MM.1S (cell line): ENCODE results near the gene GPATCH4.

Source experiments
- DNase-seq: peaks from one replicate; pipeline ENCODE4 v3.0.0-alpha.2; 2015
- H2AFZ ChIP-seq: fragments of 300-600 bp; sonication (generic); 2 replicates; pipeline ENCODE4 v1.6.0; 2016; ENCODE audit warnings: antibody characterized with exemption, low read length
- H3F3A ChIP-seq: fragments of 300-600 bp; sonication (generic); 2 replicates; pipeline ENCODE4 v1.6.1; 2016; ENCODE audit warnings: mild to moderate bottlenecking, antibody characterized with exemption, low read length, moderate library complexity, mixed read lengths; ENCODE audit not compliant: insufficient read depth
- H3K27ac ChIP-seq: fragments of 300-600 bp; sonication (generic); 2 replicates; pipeline ENCODE4 v1.5.1; 2016; ENCODE audit warnings: mild to moderate bottlenecking, low read length
- H3K27me3 ChIP-seq: fragments of 300-600 bp; sonication (generic); replicated peaks from 2 replicates; pipeline ENCODE4 v1.6.0; 2016; ENCODE audit warnings: low read length; ENCODE audit not compliant: insufficient read depth
- H3K36me3 ChIP-seq: fragments of 300-600 bp; sonication (generic); replicated peaks from 2 replicates; pipeline ENCODE4 v1.6.1; 2016; ENCODE audit warnings: mild to moderate bottlenecking, low read length, mixed read lengths; ENCODE audit not compliant: insufficient read depth
- H3K4me1 ChIP-seq: fragments of 300-600 bp; sonication (generic); 2 replicates; pipeline ENCODE4 v1.6.1; 2016; ENCODE audit warnings: low read length, mixed read lengths
- H3K4me2 ChIP-seq: fragments of 300-600 bp; sonication (generic); 2 replicates; pipeline ENCODE4 v1.6.0; 2016; ENCODE audit warnings: low read depth, low read length
- H3K4me3 ChIP-seq: fragments of 300-600 bp; sonication (generic); 2 replicates; pipeline ENCODE4 v1.5.1; 2016; ENCODE audit warnings: low read length, mixed read lengths
- H3K79me2 ChIP-seq: fragments of 300-600 bp; sonication (generic); 2 replicates; pipeline ENCODE4 v1.6.1; 2016; ENCODE audit warnings: mixed run types, low read length, mixed read lengths
- H3K9ac ChIP-seq: fragments of 300-600 bp; sonication (generic); 2 replicates; pipeline ENCODE4 v1.6.1; 2016; ENCODE audit warnings: low read length, mixed read lengths
- H3K9me2 ChIP-seq: fragments of 300-600 bp; sonication (generic); replicated peaks from 2 replicates; pipeline ENCODE4 v1.6.1; 2016; ENCODE audit warnings: mild to moderate bottlenecking, low read length, mixed read lengths; ENCODE audit not compliant: insufficient read depth
- H3K9me3 ChIP-seq: fragments of 300-600 bp; sonication (generic); replicated peaks from 2 replicates; pipeline ENCODE4 v1.6.1; 2016; ENCODE audit warnings: mild to moderate bottlenecking, low read length, mixed read lengths; ENCODE audit not compliant: insufficient read depth
- H4K20me1 ChIP-seq: fragments of 300-600 bp; sonication (generic); 2 replicates; pipeline ENCODE4 v1.6.1; 2016; ENCODE audit warnings: mild to moderate bottlenecking, low read length, moderate library complexity, mixed read lengths; ENCODE audit not compliant: insufficient read depth
- EZH2 ChIP-seq: fragments of 300-600 bp; sonication (generic); optimal IDR thresholded peaks from 2 replicates; pipeline ENCODE3; 2017; ENCODE audit warnings: low read depth, mild to moderate bottlenecking, antibody characterized with exemption, low read length, mixed read lengths
- EZH2phosphoT487 ChIP-seq: fragments of 300-600 bp; sonication (generic); IDR thresholded peaks from 2 replicates; pipeline ENCODE4 v1.6.1; 2018; ENCODE audit warnings: antibody characterized with exemption, low read length
- TF ChIP-seq, protein P1 (sequence below): fragments of 300-600 bp; sonication (generic); IDR thresholded peaks from 2 replicates; pipeline ENCODE4 v1.5.1; 2016; ENCODE audit warnings: antibody characterized with exemption, low read length, mixed read lengths

GPATCH4 gene

DNA sequence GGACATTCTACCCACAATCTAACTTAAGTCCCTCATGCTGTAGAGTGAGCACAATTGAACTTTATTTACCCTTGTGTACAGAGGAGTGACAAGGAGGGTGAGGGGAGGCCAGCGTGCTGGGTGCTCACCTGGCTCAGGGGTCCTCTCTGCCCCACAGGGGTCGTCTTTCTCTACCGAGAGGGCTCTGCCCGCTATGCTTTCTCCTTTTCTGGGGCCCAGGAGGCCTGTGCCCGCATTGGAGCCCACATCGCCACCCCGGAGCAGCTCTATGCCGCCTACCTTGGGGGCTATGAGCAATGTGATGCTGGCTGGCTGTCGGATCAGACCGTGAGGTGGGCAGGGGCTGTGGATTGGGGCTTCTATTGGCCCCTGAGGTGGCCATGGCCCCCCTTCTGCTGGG, 46.1 kb upstream of the GPATCH4 start:
- no peak for DNase-seq
- H3K36me3 ChIP-seq, result 0 out of 2 replicates have a peak, but pooled peaks cover 13% of the 10 kb centered on the region
- H2AFZ ChIP-seq, result no peak overlapping the region
- H3K9me2 ChIP-seq, result no peaks in the 10 kb centered on the region
- no peaks in the 10 kb centered on the region for H3K4me1 ChIP-seq
- peaks cover 20% of the 10 kb centered on the region for H3K79me2 ChIP-seq
- H3K9me3 ChIP-seq, result no peaks in the 10 kb centered on the region
- TF ChIP-seq EZH2phosphoT487, result no peak
- no peak for TF ChIP-seq EZH2
- TF ChIP-seq, protein P1, sequence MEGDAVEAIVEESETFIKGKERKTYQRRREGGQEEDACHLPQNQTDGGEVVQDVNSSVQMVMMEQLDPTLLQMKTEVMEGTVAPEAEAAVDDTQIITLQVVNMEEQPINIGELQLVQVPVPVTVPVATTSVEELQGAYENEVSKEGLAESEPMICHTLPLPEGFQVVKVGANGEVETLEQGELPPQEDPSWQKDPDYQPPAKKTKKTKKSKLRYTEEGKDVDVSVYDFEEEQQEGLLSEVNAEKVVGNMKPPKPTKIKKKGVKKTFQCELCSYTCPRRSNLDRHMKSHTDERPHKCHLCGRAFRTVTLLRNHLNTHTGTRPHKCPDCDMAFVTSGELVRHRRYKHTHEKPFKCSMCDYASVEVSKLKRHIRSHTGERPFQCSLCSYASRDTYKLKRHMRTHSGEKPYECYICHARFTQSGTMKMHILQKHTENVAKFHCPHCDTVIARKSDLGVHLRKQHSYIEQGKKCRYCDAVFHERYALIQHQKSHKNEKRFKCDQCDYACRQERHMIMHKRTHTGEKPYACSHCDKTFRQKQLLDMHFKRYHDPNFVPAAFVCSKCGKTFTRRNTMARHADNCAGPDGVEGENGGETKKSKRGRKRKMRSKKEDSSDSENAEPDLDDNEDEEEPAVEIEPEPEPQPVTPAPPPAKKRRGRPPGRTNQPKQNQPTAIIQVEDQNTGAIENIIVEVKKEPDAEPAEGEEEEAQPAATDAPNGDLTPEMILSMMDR, result no peak
- no peaks in the 10 kb centered on the region; the same call in 1 of the 2 replicates for H3F3A ChIP-seq
- no peak overlapping the region for H3K27ac ChIP-seq
- H3K4me3 ChIP-seq, result no peak overlapping the region
- no peak overlapping the region for H3K9ac ChIP-seq
- H3K4me2 ChIP-seq, result no peak overlapping the region
- H3K27me3 ChIP-seq, result no peaks in the 10 kb centered on the region
- H4K20me1 ChIP-seq, result peaks cover 14% of the 10 kb centered on the region

DNA sequence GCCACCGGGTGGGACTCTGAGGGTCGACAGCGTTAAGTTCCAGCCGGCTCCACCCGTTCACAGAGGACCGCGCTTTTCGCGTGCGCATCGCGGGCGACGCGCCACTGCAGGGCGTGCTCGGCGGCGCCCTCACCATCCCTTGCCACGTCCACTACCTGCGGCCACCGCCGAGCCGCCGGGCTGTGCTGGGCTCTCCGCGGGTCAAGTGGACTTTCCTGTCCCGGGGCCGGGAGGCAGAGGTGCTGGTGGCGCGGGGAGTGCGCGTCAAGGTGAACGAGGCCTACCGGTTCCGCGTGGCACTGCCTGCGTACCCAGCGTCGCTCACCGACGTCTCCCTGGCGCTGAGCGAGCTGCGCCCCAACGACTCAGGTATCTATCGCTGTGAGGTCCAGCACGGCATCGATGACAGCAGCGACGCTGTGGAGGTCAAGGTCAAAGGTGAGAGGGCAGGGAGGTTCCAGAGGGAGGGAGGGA, 45.5 kb upstream of the GPATCH4 start:
- Histone ChIP-seq H2AFZ (no peak overlapping the region), H3K36me3 (0 out of 2 replicates have a peak, but pooled peaks cover 13% of the 10 kb centered on the region), H3K27ac (no peak overlapping the region), H3K4me1 (no peaks in the 10 kb centered on the region), H3K27me3 (no peaks in the 10 kb centered on the region), H3K4me2 (no peak overlapping the region), H3K9ac (no peak overlapping the region), H3K9me3 (no peaks in the 10 kb centered on the region), H3K4me3 (no peak overlapping the region), H3F3A (no peaks in the 10 kb centered on the region; the same call in 1 of the 2 replicates), H4K20me1 (peaks cover 8% of the 10 kb centered on the region; the same call in 1 of the 2 replicates), H3K9me2 (no peaks in the 10 kb centered on the region), H3K79me2 (peaks cover 14% of the 10 kb centered on the region)
- no peak for DNase-seq
- TF ChIP-seq EZH2 (no peak), EZH2phosphoT487 (no peak)
- TF ChIP-seq, protein P1, result no peak

DNA sequence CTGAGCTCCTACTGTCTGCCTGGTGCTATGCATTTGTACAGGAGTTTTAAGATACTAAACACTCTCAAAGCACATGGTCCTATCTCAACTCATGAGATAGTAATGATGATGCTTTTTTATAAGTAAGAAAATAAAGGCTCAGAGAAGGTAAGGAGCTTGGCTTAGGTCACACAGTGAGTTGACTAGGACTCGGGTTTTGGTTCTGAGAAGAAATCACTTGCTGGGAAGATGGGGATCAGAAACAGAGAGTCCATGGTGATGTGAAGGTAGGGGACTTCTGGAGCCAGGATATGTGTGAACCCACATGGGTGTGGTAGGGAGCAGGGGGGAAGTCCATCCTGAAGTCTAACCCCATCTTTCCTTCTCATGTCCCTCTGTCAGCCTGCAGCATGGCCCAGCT, 44.4 kb upstream of the GPATCH4 start:
- Histone ChIP-seq H3K27ac (no peak overlapping the region), H3K4me2 (no peak overlapping the region), H3K36me3 (0 out of 2 replicates have a peak, but pooled peaks cover 13% of the 10 kb centered on the region), H3K4me1 (no peaks in the 10 kb centered on the region), H3K9me2 (no peaks in the 10 kb centered on the region), H3K9me3 (no peaks in the 10 kb centered on the region), H3K79me2 (0 out of 2 replicates have a peak, but pooled peaks cover 5% of the 10 kb centered on the region), H3F3A (peaks cover 4% of the 10 kb centered on the region), H4K20me1 (no peaks in the 10 kb centered on the region), H3K4me3 (no peak overlapping the region), H3K27me3 (no peaks in the 10 kb centered on the region), H2AFZ (no peak overlapping the region), H3K9ac (no peak overlapping the region)
- TF ChIP-seq EZH2 (no peak), EZH2phosphoT487 (no peak)
- TF ChIP-seq, protein P1, result no peak
- no peak for DNase-seq
